ENCODE measurements around the gene DHRS3. TPM values are rescaled to one million over a fixed set of nuclear protein-coding genes. Genes with fewer than 3 reads are reported as not detected.
"Not testable (repeated sequence)": the region's sequence is repeated elsewhere in the genome, so short reads cannot be mapped to it uniquely, and the experiment has no call there.

DHRS3 gene
- total RNA-seq, 4 donors from 2014 or later, result 92.4 to 130 (median 107) TPM

GRCh38 chr1:12654004-12654567 is 36.1 kb upstream of the DHRS3 start:
- DNase-seq (ENCODE audit: low spot score in 2 of 2), result no peak
- no peak overlapping the region for H3K4me3 ChIP-seq (ENCODE audit: low read depth, poor library complexity, severe bottlenecking)
- WGBS, 2 donors, result 76 to 81% methylated on average over 4 of the region's 4 CpGs
- no peak for TF ChIP-seq CTCF (IDR thresholded peaks at IDR 0.05)
- TF ChIP-seq POLR2A (IDR thresholded peaks at IDR 0.05), result no peak
- intact Hi-C loops (cut with DNase I; ENCODE audit: low total_unique reads), result no loop called here

DNA sequence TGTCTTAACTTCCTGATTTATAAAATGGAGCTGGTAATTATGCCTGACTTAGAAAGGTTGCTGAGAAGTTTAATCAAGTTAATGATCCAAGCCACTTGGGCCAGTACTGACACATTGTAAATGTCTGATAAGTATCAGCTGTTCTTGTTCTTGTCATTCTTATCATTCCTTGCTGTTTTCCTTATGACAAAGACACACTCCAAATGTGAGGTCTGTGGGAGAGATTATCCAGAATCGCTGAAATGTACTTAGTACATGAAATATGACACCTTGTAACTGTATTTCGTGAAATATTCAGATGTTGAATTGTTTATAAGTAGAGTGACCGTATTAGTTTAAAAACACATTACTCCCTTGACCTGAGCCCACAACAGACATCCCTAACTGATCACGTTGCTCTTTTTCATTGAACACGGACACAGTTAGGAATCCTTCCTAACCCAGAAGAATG is 32.0 kb upstream of the DHRS3 start:
- TF ChIP-seq POLR2A (IDR thresholded peaks at IDR 0.05) (no peak), CTCF (IDR thresholded peaks at IDR 0.05) (no peak)
- WGBS, 2 donors, result 48 to 52% methylated on average over 5 of the region's 5 CpGs
- no peak overlapping the region for H3K4me3 ChIP-seq (ENCODE audit: low read depth, poor library complexity, severe bottlenecking)
- intact Hi-C loops (cut with DNase I; ENCODE audit: low total_unique reads), result no loop called here
- no peak for DNase-seq (ENCODE audit: low spot score in 2 of 2)

- WGBS, 2 donors, result 84 to 86% methylated on average over 7 of the region's 7 CpGs
- H3K4me3 ChIP-seq (ENCODE audit: low read depth, poor library complexity, severe bottlenecking), result no peak overlapping the region
- TF ChIP-seq CTCF (IDR thresholded peaks at IDR 0.05), result no peak
- no peak for TF ChIP-seq POLR2A (IDR thresholded peaks at IDR 0.05)
- no peak for DNase-seq (ENCODE audit: low spot score in 2 of 2)
- intact Hi-C loops (cut with DNase I; ENCODE audit: low total_unique reads), result no loop called here
Observed at GRCh38 chr1:12648741-12649140, 30.7 kb upstream of the DHRS3 start.

- H3K4me3 ChIP-seq (ENCODE audit: low read depth, poor library complexity, severe bottlenecking); DNase-seq (ENCODE audit: low spot score in 2 of 2); intact Hi-C loops (cut with DNase I; ENCODE audit: low total_unique reads): not testable (repeated sequence)
- 92 to 94% methylated on average over 9 of the region's 9 CpGs for WGBS, 2 donors
Observed at GRCh38 chr1:12645401-12645800, 27.4 kb upstream of the DHRS3 start.

- intact Hi-C loops (cut with DNase I; ENCODE audit: low total_unique reads), result no loop called here
- WGBS, 2 donors, result 88 to 91% methylated on average over 2 of the region's 2 CpGs
- DNase-seq (ENCODE audit: low spot score in 2 of 2), result no peak
- TF ChIP-seq CTCF (IDR thresholded peaks at IDR 0.05) (no peak), POLR2A (IDR thresholded peaks at IDR 0.05) (no peak)
- H3K4me3 ChIP-seq (ENCODE audit: low read depth, poor library complexity, severe bottlenecking), result no peak overlapping the region
Observed at GRCh38 chr1:12644829-12645228, 26.8 kb upstream of the DHRS3 start.

- H3K4me3 ChIP-seq (ENCODE audit: low read depth, poor library complexity, severe bottlenecking), result no peak overlapping the region
- no peak for DNase-seq (ENCODE audit: low spot score in 2 of 2)
- TF ChIP-seq CTCF (IDR thresholded peaks at IDR 0.05), result no peak
- no peak for TF ChIP-seq POLR2A (IDR thresholded peaks at IDR 0.05)
- WGBS, 2 donors, result 79 to 90% methylated on average over 2 of the region's 2 CpGs
- intact Hi-C loops (cut with DNase I; ENCODE audit: low total_unique reads), result no loop called here
Observed at GRCh38 chr1:12644237-12644636, 26.2 kb upstream of the DHRS3 start.
